Smooth muscle cell (in vitro differentiated cells): ENCODE results near the gene ACTL9. TPM values are rescaled to one million over a fixed set of nuclear protein-coding genes. Genes with fewer than 3 reads are reported as not detected.

Experiments used
- DNase-seq: peaks from one replicate; lab custom pipeline; 2025; ENCODE audit not compliant: unreplicated experiment; lab: John Stamatoyannopoulos, UW
- H2AFZ ChIP-seq: fragments of 200-600 bp; sonication (generic); 2 replicates; pipeline ENCODE4 v1.6.0; 2016; ENCODE audit warnings: antibody characterized with exemption, low read depth, mild to moderate bottlenecking
- H3F3A ChIP-seq: fragments of 200-600 bp; sonication (generic); 2 replicates; pipeline ENCODE4 v1.6.0; 2017; ENCODE audit warnings: antibody characterized with exemption, low read depth
- H3K27ac ChIP-seq: fragments of 200-600 bp; sonication (generic); 2 replicates; pipeline ENCODE4 v1.5.1; 2016; ENCODE audit warnings: low read depth, mild to moderate bottlenecking
- H3K27me3 ChIP-seq: fragments of 200-600 bp; sonication (generic); 2 replicates; pipeline ENCODE4 v1.6.1; 2016; ENCODE audit warnings: low read depth, mild to moderate bottlenecking
- H3K36me3 ChIP-seq: fragments of 200-600 bp; sonication (generic); 2 replicates; pipeline ENCODE4 v1.5.1; 2016; ENCODE audit warnings: low read depth
- H3K4me1 ChIP-seq: fragments of 200-600 bp; sonication (generic); 2 replicates; pipeline ENCODE4 v1.5.1; 2016; ENCODE audit warnings: low read depth
- H3K4me2 ChIP-seq: fragments of 200-600 bp; sonication (generic); 2 replicates; pipeline ENCODE4 v1.6.0; 2016; ENCODE audit warnings: mild to moderate bottlenecking
- H3K4me3 ChIP-seq: fragments of 200-600 bp; sonication (generic); 2 replicates; pipeline ENCODE4 v1.5.1; 2016; ENCODE audit warnings: mild to moderate bottlenecking
- H3K79me2 ChIP-seq: fragments of 200-600 bp; sonication (generic); 2 replicates; pipeline ENCODE4 v1.6.0; 2016; ENCODE audit warnings: low read depth, mild to moderate bottlenecking
- H3K9ac ChIP-seq: fragments of 200-600 bp; sonication (generic); 2 replicates; pipeline ENCODE4 v1.6.0; 2016; ENCODE audit warnings: low read depth
- H3K9me3 ChIP-seq: fragments of 200-600 bp; sonication (generic); replicated peaks from 2 replicates; pipeline ENCODE4 v1.5.1; 2016; ENCODE audit warnings: low read depth
- H4K20me1 ChIP-seq: fragments of 200-600 bp; sonication (generic); 2 replicates; pipeline ENCODE4 v1.6.0; 2016; ENCODE audit warnings: low read depth
- CTCF ChIP-seq: fragments of 200-600 bp; sonication (generic); IDR thresholded peaks from 2 replicates; pipeline ENCODE4 v1.5.1; 2017; ENCODE audit warnings: borderline replicate concordance, mild to moderate bottlenecking, antibody characterized with exemption; ENCODE audit not compliant: insufficient read depth, poor library complexity, severe bottlenecking
- WGBS: methylation state at CpG from one replicate; pipeline ENCODE4 v1.1.7; 2016; ENCODE audit warnings: low lambda C conversion rate; 5-methylcytosine and 5-hydroxymethylcytosine counted together
- polyA plus RNA-seq: library from polyadenylated mRNA; unstranded; fragments of >200 nt; fragmentation: Nextera tagmentation; extraction: Ambion mirVana; gene quantifications from 2 replicates; pipeline ENCODE4 v1.2.1, GENCODE V29; 2016
- total RNA-seq: library from RNA; depleted of rRNA; stranded (reverse); fragments of >200 nt; gene quantifications from 2 replicates; pipeline ENCODE4 v1.2.3, GENCODE V29; 2014

ACTL9 gene
- total and polyA plus RNA-seq, 2 experiments from 2014 or later: not detected

GRCh38 chr19:8654591-8655339, 43.8 kb downstream of the ACTL9 start:
- H4K20me1 ChIP-seq: no peaks in the 10 kb centered on the region
- peak; percentile 98 for TF ChIP-seq CTCF
- H3K9ac ChIP-seq: no peak overlapping the region
- H3K27me3 ChIP-seq: no peaks in the 10 kb centered on the region
- H3K4me3 ChIP-seq: peak overlapping the region; percentile 28
- no peaks in the 10 kb centered on the region for H3K79me2 ChIP-seq
- H3K4me2 ChIP-seq: peak overlapping the region; percentile 85
- H3K4me1 ChIP-seq: no peaks in the 10 kb centered on the region
- no peaks in the 10 kb centered on the region for H3K9me3 ChIP-seq
- H2AFZ ChIP-seq: peak overlapping the region; percentile 78
- no peaks in the 10 kb centered on the region for H3K36me3 ChIP-seq
- no peaks in the 10 kb centered on the region for H3F3A ChIP-seq
- peak; percentile 5 for DNase-seq
- H3K27ac ChIP-seq: no peak overlapping the region
- 14% methylated on average over 15 of the region's 15 CpGs for WGBS

GRCh38 chr19:8648240-8648639, 50.4 kb downstream of the ACTL9 start:
- Histone ChIP-seq H3K27ac (no peak overlapping the region), H3F3A (no peaks in the 10 kb centered on the region), H3K36me3 (no peaks in the 10 kb centered on the region), H3K9ac (no peak overlapping the region), H3K9me3 (no peaks in the 10 kb centered on the region), H3K4me3 (no peak overlapping the region), H2AFZ (no peak overlapping the region), H3K27me3 (no peaks in the 10 kb centered on the region), H4K20me1 (no peaks in the 10 kb centered on the region), H3K79me2 (no peaks in the 10 kb centered on the region), H3K4me2 (no peak overlapping the region), H3K4me1 (no peaks in the 10 kb centered on the region)
- 77% methylated on average over 6 of the region's 6 CpGs for WGBS
- TF ChIP-seq CTCF: no peak
- DNase-seq: no peak

Other genes with a start within 250 kb of the ACTL9 start
- gene PRAM1, start 196.2 kb downstream of the ACTL9 start, total RNA-seq: not detected in 2 replicates
- 0.18 and 0.74 TPM in 2 replicates for gene PRAM1, start 196.2 kb downstream of the ACTL9 start, polyA plus RNA-seq
- 1.3 and 10.2 TPM in 2 replicates for gene ZNF414, start 184.6 kb downstream of the ACTL9 start, total RNA-seq
- 33.0 and 42.4 TPM in 2 replicates for gene ZNF414, start 184.6 kb downstream of the ACTL9 start, polyA plus RNA-seq
- 0.22 TPM in 1 of 2 replicates, not detected in the other for gene MYO1F, start 121.4 kb downstream of the ACTL9 start, total RNA-seq
- gene MYO1F, start 121.4 kb downstream of the ACTL9 start, polyA plus RNA-seq: 1.4 and 4.1 TPM in 2 replicates
- 13.1 and 18.3 TPM in 2 replicates for gene ADAMTS10, start 88.1 kb downstream of the ACTL9 start, total RNA-seq
- 14.1 and 21.9 TPM in 2 replicates for gene ADAMTS10, start 88.1 kb downstream of the ACTL9 start, polyA plus RNA-seq
- gene NFILZ, start 68.2 kb downstream of the ACTL9 start, total RNA-seq: not detected in 2 replicates
- gene NFILZ, start 68.2 kb downstream of the ACTL9 start, polyA plus RNA-seq: not detected in 2 replicates
- gene OR2Z1, start 22.8 kb upstream of the ACTL9 start, total RNA-seq: not detected in 2 replicates
- gene OR2Z1, start 22.8 kb upstream of the ACTL9 start, polyA plus RNA-seq: not detected in 2 replicates
- gene ZNF558, start 133.5 kb upstream of the ACTL9 start, total RNA-seq: 19.6 and 35.1 TPM in 2 replicates
- gene ZNF558, start 133.5 kb upstream of the ACTL9 start, polyA plus RNA-seq: 14.1 and 15.5 TPM in 2 replicates
- gene MBD3L1, start 133.6 kb upstream of the ACTL9 start, total RNA-seq: not detected in 2 replicates
- gene MBD3L1, start 133.6 kb upstream of the ACTL9 start, polyA plus RNA-seq: not detected in 2 replicates